Mesendoderm (in vitro differentiated cells): Measurements from ENCODE around the gene FBRSL1.
A peak's percentile ranks its signal among the peaks of the same experiment; 100 is the strongest.

Experiments
- DNase-seq: peaks from one replicate; pipeline ENCODE4 v3.0.0; 2013
- H2AK5ac ChIP-seq: 2 replicates; pipeline ENCODE4 v1.6.1; 2013; ENCODE audit warnings: low read length, inconsistent platforms
- H2BK120ac ChIP-seq: 2 replicates; pipeline ENCODE4 v1.6.1; 2013; ENCODE audit warnings: low read depth, mild to moderate bottlenecking, low read length, moderate library complexity, mixed read lengths
- H2BK15ac ChIP-seq: replicated peaks from 2 replicates; pipeline ENCODE4 v1.6.1; 2013; ENCODE audit warnings: low read depth, mild to moderate bottlenecking, moderate library complexity
- H2BK5ac ChIP-seq: 2 replicates; pipeline ENCODE4 v1.6.1; 2013; ENCODE audit warnings: low read length, inconsistent platforms
- H3K18ac ChIP-seq: 2 replicates; pipeline ENCODE4 v1.6.1; 2013; ENCODE audit warnings: mild to moderate bottlenecking, low read length, mixed read lengths
- H3K23ac ChIP-seq: one replicate; pipeline ENCODE4 v1.6.1; 2013; ENCODE audit warnings: low read length
- H3K27ac ChIP-seq: 2 replicates; pipeline ENCODE4 v1.5.1; 2013; ENCODE audit warnings: low read depth, mild to moderate bottlenecking, inconsistent platforms, low read length, moderate library complexity
- H3K27me3 ChIP-seq: 2 replicates; pipeline ENCODE4 v1.6.1; 2013; ENCODE audit warnings: low read length, control low read depth, mild to moderate bottlenecking, inconsistent platforms; ENCODE audit not compliant: insufficient read depth, poor library complexity
- H3K36me3 ChIP-seq: 2 replicates; pipeline ENCODE4 v1.6.1; 2013; ENCODE audit warnings: low read length, inconsistent platforms; ENCODE audit not compliant: control insufficient read depth, insufficient read depth
- H3K4ac ChIP-seq: one replicate; pipeline ENCODE4 v1.6.1; 2013; ENCODE audit warnings: low read depth, mild to moderate bottlenecking, low read length, moderate library complexity
- H3K4me1 ChIP-seq: 2 replicates; pipeline ENCODE4 v1.6.1; 2013; ENCODE audit warnings: low read depth, low read length, inconsistent platforms; ENCODE audit not compliant: control insufficient read depth
- H3K4me2 ChIP-seq: 2 replicates; pipeline ENCODE4 v1.6.1; 2013; ENCODE audit warnings: low read length
- H3K4me3 ChIP-seq: 2 replicates; pipeline ENCODE4 v1.5.1; 2013; ENCODE audit warnings: mild to moderate bottlenecking, low read length
- H3K56ac ChIP-seq: one replicate; pipeline ENCODE4 v1.6.1; 2013; ENCODE audit warnings: low read length
- H3K79me1 ChIP-seq: 2 replicates; pipeline ENCODE4 v1.6.1; 2013; ENCODE audit warnings: low read length, inconsistent platforms
- H3K79me2 ChIP-seq: 2 replicates; pipeline ENCODE4 v1.6.1; 2013; ENCODE audit warnings: mild to moderate bottlenecking, low read length; ENCODE audit not compliant: control insufficient read depth, insufficient read depth
- H3K9ac ChIP-seq: 2 replicates; pipeline ENCODE4 v1.6.1; 2013; ENCODE audit warnings: low read length, inconsistent platforms
- H4K5ac ChIP-seq: one replicate; pipeline ENCODE4 v1.6.1; 2013; ENCODE audit warnings: low read length
- H4K8ac ChIP-seq: one replicate; pipeline ENCODE4 v1.6.1; 2013; ENCODE audit warnings: low read depth, mild to moderate bottlenecking, control low read depth, low read length, moderate library complexity
- WGBS: extraction: QIAGEN DNeasy Blood & Tissue Kit; methylation state at CpG from one replicate; pipeline ENCODE4 v1.1.7; 2013; ENCODE audit warnings: low lambda C conversion rate, missing lambda C conversion rate; ENCODE audit not compliant: insufficient coverage; ENCODE audit errors: extremely low coverage; 5-methylcytosine and 5-hydroxymethylcytosine counted together

FBRSL1 gene

DNA sequence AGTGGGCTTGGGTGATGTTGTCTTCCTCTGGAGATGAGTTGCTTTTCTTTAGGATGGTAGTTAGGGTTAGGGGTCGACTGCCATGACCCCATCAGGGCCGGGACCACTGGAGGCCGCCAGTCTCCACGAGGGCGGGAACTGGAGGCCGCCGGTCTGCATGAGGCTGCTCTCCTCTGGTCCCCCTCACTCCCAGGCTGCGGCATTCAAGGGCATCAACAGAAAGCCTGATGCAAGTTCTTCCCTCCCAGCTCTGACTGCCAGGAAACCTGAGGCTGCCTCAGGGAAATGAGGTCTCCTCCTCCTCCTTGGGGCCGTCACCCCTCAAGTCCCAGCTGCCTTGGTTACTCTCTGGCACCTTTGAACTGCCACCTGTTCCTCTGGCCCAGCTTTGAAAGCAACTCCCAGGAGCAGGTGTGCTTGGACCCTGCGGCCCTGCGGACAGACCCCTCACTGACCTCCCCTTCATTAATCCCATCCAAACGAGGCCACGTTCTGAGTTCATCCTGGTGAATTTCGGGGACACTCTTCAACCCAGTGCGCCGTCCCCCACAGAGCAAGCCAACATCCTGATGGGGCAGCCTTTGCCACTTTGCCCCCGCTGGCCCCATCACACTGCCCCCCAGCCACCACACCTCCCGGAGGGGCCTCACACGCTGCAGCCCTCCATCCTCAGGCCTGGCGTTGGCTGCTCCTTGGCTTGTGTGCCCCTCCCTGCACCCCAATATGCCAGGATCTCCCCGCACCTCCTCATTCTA, 37.2 kb upstream of the FBRSL1 start:
- H2BK15ac ChIP-seq: no peak overlapping the region
- no CpG with 5 or more reads among the region's 21 CpGs for WGBS
- no peak overlapping the region for H3K18ac ChIP-seq
- no peak overlapping the region for H4K5ac ChIP-seq
- H3K23ac ChIP-seq: no peak overlapping the region
- no peak overlapping the region for H2BK5ac ChIP-seq
- no peak overlapping the region for H2BK120ac ChIP-seq
- no peaks in the 10 kb centered on the region for H3K79me2 ChIP-seq
- H3K9ac ChIP-seq: no peak overlapping the region
- no peaks in the 10 kb centered on the region for H3K79me1 ChIP-seq
- H3K36me3 ChIP-seq: no peaks in the 10 kb centered on the region
- H3K27me3 ChIP-seq: no peaks in the 10 kb centered on the region
- no peak overlapping the region for H3K56ac ChIP-seq
- H3K27ac ChIP-seq: no peak overlapping the region
- no peak overlapping the region for H3K4me3 ChIP-seq
- no peak overlapping the region for H2AK5ac ChIP-seq
- no peak overlapping the region for H4K8ac ChIP-seq
- no peak overlapping the region for H3K4ac ChIP-seq
- H3K4me2 ChIP-seq: no peak overlapping the region
- DNase-seq: no peak
- no peaks in the 10 kb centered on the region for H3K4me1 ChIP-seq

DNA sequence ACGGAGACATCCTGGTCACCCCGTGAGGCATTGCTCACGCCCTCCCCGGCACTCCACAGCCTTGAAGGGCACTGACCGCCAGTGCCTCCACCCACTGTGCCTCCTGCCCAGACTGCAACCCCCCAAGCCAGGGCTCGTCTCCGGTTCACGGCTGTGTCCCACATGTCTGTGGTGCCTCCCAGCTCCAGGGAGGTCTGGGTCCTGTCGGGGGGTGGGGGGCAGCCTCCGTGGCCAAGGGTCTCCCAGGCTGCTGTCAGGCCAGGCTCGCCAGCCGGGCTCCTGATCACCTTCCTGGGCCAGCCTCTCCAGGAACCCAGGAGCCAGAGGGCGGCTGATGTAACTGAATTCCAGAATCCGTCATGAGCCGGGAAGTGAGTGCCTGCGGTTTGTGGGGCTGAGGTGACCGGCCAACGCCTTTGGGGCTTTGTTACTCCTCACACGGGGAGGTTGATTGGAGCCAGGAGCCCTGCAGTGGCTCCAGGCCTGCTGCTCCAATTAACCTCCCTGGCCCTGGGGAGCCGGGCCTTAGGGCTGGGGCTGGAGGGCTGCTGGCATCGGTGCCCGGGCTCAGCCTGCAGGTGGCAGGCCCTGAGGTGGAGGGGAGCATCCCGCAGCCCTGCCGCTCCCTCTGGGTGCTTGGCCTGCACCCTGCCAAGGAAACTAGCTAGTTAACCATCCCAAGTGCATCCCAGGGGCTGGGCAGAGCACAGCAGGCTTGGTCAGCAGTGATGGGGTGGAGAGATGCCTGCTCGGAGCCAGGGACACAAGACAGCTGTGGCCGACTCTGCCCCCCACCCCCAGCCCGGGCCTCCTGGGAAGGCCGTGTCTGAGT, 36.4 kb upstream of the FBRSL1 start:
- H2BK15ac ChIP-seq: no peak overlapping the region
- H3K18ac ChIP-seq: no peak overlapping the region
- H4K8ac ChIP-seq: no peak overlapping the region
- no peaks in the 10 kb centered on the region for H3K79me2 ChIP-seq
- no peak overlapping the region for H3K4me3 ChIP-seq
- H3K36me3 ChIP-seq: no peaks in the 10 kb centered on the region
- H2BK120ac ChIP-seq: no peak overlapping the region
- no peak overlapping the region for H4K5ac ChIP-seq
- H3K79me1 ChIP-seq: no peaks in the 10 kb centered on the region
- peak; percentile 43 for DNase-seq
- no peaks in the 10 kb centered on the region for H3K27me3 ChIP-seq
- no peak overlapping the region for H2BK5ac ChIP-seq
- H3K27ac ChIP-seq: no peak overlapping the region
- H3K4me2 ChIP-seq: no peak overlapping the region
- no peak overlapping the region for H3K56ac ChIP-seq
- WGBS: no CpG with 5 or more reads among the region's 28 CpGs
- H3K4ac ChIP-seq: no peak overlapping the region
- no peaks in the 10 kb centered on the region for H3K4me1 ChIP-seq
- H3K9ac ChIP-seq: no peak overlapping the region
- no peak overlapping the region for H3K23ac ChIP-seq
- H2AK5ac ChIP-seq: no peak overlapping the region

DNA sequence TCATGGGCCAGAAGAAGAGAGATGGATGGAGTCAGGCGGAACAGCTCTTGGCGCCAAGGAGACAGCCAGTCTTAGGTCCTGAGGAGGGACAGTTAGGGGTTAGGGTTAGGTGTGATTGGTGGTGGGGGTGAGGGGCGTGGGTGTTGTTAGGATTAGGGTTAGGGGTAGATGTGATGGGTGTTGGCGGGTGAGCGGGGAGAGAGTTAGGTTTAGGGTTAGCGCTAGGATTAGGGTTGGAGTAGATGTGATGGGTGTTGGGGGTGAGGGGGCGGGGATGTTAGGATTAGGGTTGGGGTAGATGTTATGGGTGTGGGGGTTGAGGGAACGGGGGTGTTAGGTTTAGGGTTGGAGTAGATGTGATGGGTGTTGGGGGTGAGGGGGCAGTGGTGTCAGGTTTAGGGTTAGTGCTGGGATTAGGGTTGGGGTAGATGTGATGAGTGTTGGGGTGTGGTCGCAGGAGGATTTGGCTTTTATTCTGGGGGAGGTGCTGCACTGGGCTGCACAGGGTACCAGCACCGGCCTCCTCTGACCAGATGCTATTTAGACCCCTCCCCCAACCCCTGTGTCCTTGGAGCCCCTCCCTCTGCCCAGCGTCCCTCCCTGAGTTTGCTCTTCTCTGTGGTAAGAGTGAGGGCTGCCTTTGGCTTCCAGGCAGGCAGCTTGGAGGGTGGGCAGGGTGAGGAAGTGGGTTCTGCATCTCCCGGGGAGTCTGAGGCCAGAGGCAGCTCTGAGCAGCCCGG, 35.6 kb upstream of the FBRSL1 start:
- no peak overlapping the region for H3K23ac ChIP-seq
- H3K36me3 ChIP-seq: no peaks in the 10 kb centered on the region
- no peaks in the 10 kb centered on the region for H3K4me1 ChIP-seq
- H2BK120ac ChIP-seq: no peak overlapping the region
- H3K27me3 ChIP-seq: no peaks in the 10 kb centered on the region
- no peaks in the 10 kb centered on the region for H3K79me2 ChIP-seq
- DNase-seq: no peak
- no peak overlapping the region for H3K4ac ChIP-seq
- H2BK15ac ChIP-seq: no peak overlapping the region
- H3K9ac ChIP-seq: no peak overlapping the region
- 100% methylated on average over 6 of the region's 13 CpGs for WGBS
- no peak overlapping the region for H3K27ac ChIP-seq
- H4K5ac ChIP-seq: no peak overlapping the region
- no peak overlapping the region for H4K8ac ChIP-seq
- no peak overlapping the region for H2AK5ac ChIP-seq
- H3K4me3 ChIP-seq: no peak overlapping the region
- no peak overlapping the region for H2BK5ac ChIP-seq
- no peak overlapping the region for H3K4me2 ChIP-seq
- H3K79me1 ChIP-seq: no peaks in the 10 kb centered on the region
- H3K56ac ChIP-seq: no peak overlapping the region
- no peak overlapping the region for H3K18ac ChIP-seq

DNA sequence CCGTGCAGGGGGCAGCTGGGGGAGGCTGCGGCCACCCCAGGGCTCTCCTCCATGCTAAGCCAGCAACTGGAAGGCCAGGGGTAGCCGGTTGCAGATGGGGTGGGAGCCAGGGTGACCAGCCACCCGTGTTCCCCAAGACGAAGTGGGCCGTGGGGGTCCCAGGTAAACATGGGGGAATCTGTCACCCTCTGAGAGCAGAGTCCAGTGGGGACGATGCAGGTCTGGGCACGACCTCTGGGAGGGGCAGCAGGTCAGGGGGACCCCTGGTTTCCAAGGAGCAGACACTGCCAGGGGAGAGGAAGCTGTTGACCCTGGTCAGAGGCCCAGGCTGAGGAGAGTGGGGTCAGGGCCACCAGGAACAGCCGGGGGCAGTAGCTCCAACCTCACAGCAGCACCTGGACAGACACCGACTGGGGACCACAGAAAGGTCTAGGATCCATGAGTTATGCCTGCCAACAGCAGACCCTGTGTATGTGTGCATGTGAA, 35.0 kb upstream of the FBRSL1 start:
- no peak for DNase-seq
- Histone ChIP-seq H3K4me3 (no peak overlapping the region), H3K4ac (no peak overlapping the region), H3K9ac (no peak overlapping the region), H3K79me1 (no peaks in the 10 kb centered on the region), H3K18ac (no peak overlapping the region), H3K27me3 (no peaks in the 10 kb centered on the region), H3K4me2 (no peak overlapping the region), H4K8ac (no peak overlapping the region), H3K4me1 (no peaks in the 10 kb centered on the region), H3K36me3 (no peaks in the 10 kb centered on the region), H3K56ac (no peak overlapping the region), H3K23ac (no peak overlapping the region), H2BK15ac (no peak overlapping the region), H3K79me2 (no peaks in the 10 kb centered on the region), H4K5ac (no peak overlapping the region), H2BK5ac (no peak overlapping the region), H2BK120ac (no peak overlapping the region), H2AK5ac (no peak overlapping the region), H3K27ac (no peak overlapping the region)
- WGBS: no CpG with 5 or more reads among the region's 10 CpGs

DNA sequence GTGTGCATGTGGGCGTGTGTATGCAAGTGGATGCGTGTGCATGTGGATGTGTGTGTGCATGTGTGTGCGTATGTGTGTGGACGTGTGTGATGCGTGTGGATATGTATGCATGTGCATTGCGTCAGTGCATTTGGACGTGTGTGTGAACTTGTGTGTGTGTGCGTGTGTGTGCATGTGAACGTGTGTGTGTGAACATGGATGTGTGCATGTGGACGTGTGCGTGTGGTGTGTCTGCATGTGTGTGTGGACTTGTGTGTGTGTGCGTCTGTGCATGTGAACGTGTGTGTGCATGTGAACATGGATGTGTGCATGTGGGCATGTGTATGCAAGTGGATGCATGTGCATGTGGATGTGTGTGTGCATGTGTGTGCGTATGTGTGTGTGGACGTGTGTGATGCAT, 34.4 kb upstream of the FBRSL1 start:
- Histone ChIP-seq H3K79me1 (no peaks in the 10 kb centered on the region), H3K36me3 (no peaks in the 10 kb centered on the region), H4K8ac (no peak overlapping the region), H2BK120ac (no peak overlapping the region), H3K4me2 (no peak overlapping the region), H2AK5ac (no peak overlapping the region), H3K4me1 (no peaks in the 10 kb centered on the region), H3K56ac (no peak overlapping the region), H3K4me3 (no peak overlapping the region), H3K9ac (no peak overlapping the region), H3K23ac (no peak overlapping the region), H4K5ac (no peak overlapping the region), H3K4ac (no peak overlapping the region), H3K79me2 (no peaks in the 10 kb centered on the region), H3K27ac (no peak overlapping the region), H2BK15ac (no peak overlapping the region), H3K27me3 (no peaks in the 10 kb centered on the region), H3K18ac (no peak overlapping the region), H2BK5ac (no peak overlapping the region)
- DNase-seq: no peak
- WGBS: no CpG with 5 or more reads among the region's 15 CpGs
